ENCODE measurements around the gene RASAL2. TPM values are rescaled to one million over a fixed set of nuclear protein-coding genes. Genes with fewer than 3 reads are reported as not detected.

The RASAL2 gene
- total and polyA plus RNA-seq, 2 experiments from 2014 or later = 16.0 to 42.2 TPM

GRCh38 chr1:178126261-178126660 lies 32.4 kb downstream of the RASAL2 start (continued):
- TF ChIP-seq CTCF (conservative IDR thresholded peaks at IDR 0.05; ENCODE audit: low read depth in 2 of 2) (no peak), ZNF114 (CRISPR knock-in tag; IDR thresholded peaks at IDR 0.05) (no peak), ZNF462 (CRISPR knock-in tag; IDR thresholded peaks at IDR 0.05) (no peak)

- Histone ChIP-seq H2AFZ (no peak overlapping the region), H3K4me3 (no peak overlapping the region), H3F3A (replicated peaks; ENCODE audit: low read depth) (no peaks in the 10 kb centered on the region), H3K36me3 (ENCODE audit: insufficient read depth) (no peaks in the 10 kb centered on the region), H4K20me1 (replicated peaks; ENCODE audit: insufficient read depth) (0 out of 2 replicates have a peak, but pooled peaks cover 3% of the 10 kb centered on the region), H3K4me1 (ENCODE audit: insufficient read depth) (peaks cover 12% of the 10 kb centered on the region; the same call in 1 of the 2 replicates), H3K27me3 (ENCODE audit: insufficient read depth) (no peaks in the 10 kb centered on the region), H3K27ac (ENCODE audit: low read depth) (no peak overlapping the region), H3K9me2 (ENCODE audit: insufficient read depth) (no peaks in the 10 kb centered on the region), H3K4me2 (no peak overlapping the region), H3K79me2 (replicated peaks; ENCODE audit: insufficient read depth) (peaks cover 85% of the 10 kb centered on the region)
- Mint-ChIP-seq H3K9me3 (no peaks in the 10 kb centered on the region), H3K4me1 (peaks cover 14% of the 10 kb centered on the region), H3K4me3 (no peak overlapping the region), H3K27me3 (ENCODE audit: insufficient read depth, low read depth, poor library complexity) (no peaks in the 10 kb centered on the region), H3K36me3 (ENCODE audit: low read depth) (peaks cover 1% of the 10 kb centered on the region; the same call in 2 of the 3 replicates), H3K27ac (no peak overlapping the region)
- TF ChIP-seq EZH2 (IDR thresholded peaks at IDR 0.05; ENCODE audit: low read depth, unreplicated experiment) = no peak
- TF ChIP-seq ETS1 (IDR thresholded peaks at IDR 0.05) = no peak
- no peak for TF ChIP-seq POLR2AphosphoS5 (IDR thresholded peaks at IDR 0.05; ENCODE audit: low read depth)
- no peak for TF ChIP-seq JUNB (IDR thresholded peaks at IDR 0.05; ENCODE audit: unreplicated experiment)
- no peak for TF ChIP-seq REST (IDR thresholded peaks at IDR 0.05; ENCODE audit: unreplicated experiment)
- TF ChIP-seq EZH2phosphoT487 (IDR thresholded peaks at IDR 0.05; ENCODE audit: unreplicated experiment) = no peak
- TF ChIP-seq ZNF114 (CRISPR knock-in tag; IDR thresholded peaks at IDR 0.05) = no peak
- no peak for TF ChIP-seq STAT1 (IDR thresholded peaks at IDR 0.05; ENCODE audit: unreplicated experiment)
- TF ChIP-seq CREB1 (CRISPR knock-in tag; IDR thresholded peaks at IDR 0.05; ENCODE audit: low read depth) = no peak
- no peak for TF ChIP-seq ZNF331 (CRISPR knock-in tag; IDR thresholded peaks at IDR 0.05; ENCODE audit: low read depth)
- no peak for TF ChIP-seq NANOG (IDR thresholded peaks at IDR 0.05; ENCODE audit: borderline replicate concordance)
- ATAC-seq (no peak), DNase-seq (ENCODE audit: low spot score) (no peak)
Observed at GRCh38 chr1:178126741-178127185, 32.9 kb downstream of the RASAL2 start.

Data from GM23338 (cell line).